ENCODE measurements around the gene FBXL7. TPM values are rescaled to one million over a fixed set of nuclear protein-coding genes. Genes with fewer than 3 reads are reported as not detected.

The FBXL7 gene
- polyA plus RNA-seq, 3 donors = not detected

GRCh38 chr5:15806613-15807012, 306.6 kb downstream of the FBXL7 start:
- no peaks in the 10 kb centered on the region for H3K4me1 ChIP-seq (ENCODE audit: control insufficient read depth in 1 of 2, insufficient read depth in 2 of 2, low read length in 2 of 2)
- no peaks in the 10 kb centered on the region for H4K20me1 ChIP-seq (ENCODE audit: insufficient read depth, low read length)
- DNase-seq = no peak
- Mint-ChIP-seq H3K36me3 (no peaks in the 10 kb centered on the region), H3K4me3 (no peak overlapping the region), H3K27me3 (ENCODE audit: low read depth in 3 of 3) (peaks cover 0 to 1% (median 0%) of the 10 kb centered on the region in 3 donors), H3K27ac (no peak overlapping the region), H3K4me1 (no peaks in the 10 kb centered on the region), H3K9me3 (peaks cover 2 to 35% (median 4%) of the 10 kb centered on the region in 7 donors)
- H3K9ac ChIP-seq (ENCODE audit: insufficient read depth, low read length, poor library complexity, severe bottlenecking) = no peak overlapping the region
- no peaks in the 10 kb centered on the region for H3K36me3 ChIP-seq (replicated peaks in 1 of 2; ENCODE audit: control insufficient read depth in 1 of 2, insufficient read depth in 2 of 2, low read length in 2 of 2)
- no peaks in the 10 kb centered on the region for H3K79me2 ChIP-seq (ENCODE audit: insufficient read depth, low read length)
- no peak overlapping the region for H3K27ac ChIP-seq (ENCODE audit: low read depth in 1 of 2, low read length in 2 of 2)
- 92% methylated on average over 7 of the region's 8 CpGs for WGBS (ENCODE audit: insufficient coverage)
- H2AFZ ChIP-seq (ENCODE audit: insufficient read depth, low read depth, low read length, poor library complexity, severe bottlenecking) = no peak overlapping the region
- no peaks in the 10 kb centered on the region for H3K27me3 ChIP-seq (ENCODE audit: control insufficient read depth in 2 of 2, insufficient read depth in 2 of 2, low read length in 2 of 2)
- no peak overlapping the region for H3K4me2 ChIP-seq (replicated peaks; ENCODE audit: extremely low read depth, low read length, poor library complexity, severe bottlenecking)
- no peak overlapping the region for H3K4me3 ChIP-seq (replicated peaks in 1 of 3; ENCODE audit: low read depth in 2 of 3, low read length in 3 of 3)
- intact Hi-C loops (cut with micrococcal nuclease) = no loop called here
- peaks cover 27 to 36% of the 10 kb centered on the region in 2 donors for H3K9me3 ChIP-seq (replicated peaks in 1 of 2; ENCODE audit: control insufficient read depth in 1 of 2, insufficient read depth in 1 of 2, low read length in 2 of 2)
- no peak for TF ChIP-seq CTCF (IDR thresholded peaks at IDR 0.05)

- no peak overlapping the region for H3K4me2 ChIP-seq (replicated peaks; ENCODE audit: extremely low read depth, low read length, poor library complexity, severe bottlenecking)
- intact Hi-C loops (cut with micrococcal nuclease) = no loop called here
- no peaks in the 10 kb centered on the region for H3K27me3 ChIP-seq (ENCODE audit: control insufficient read depth in 2 of 2, insufficient read depth in 2 of 2, low read length in 2 of 2)
- Mint-ChIP-seq H3K9me3 (peaks cover 0 to 37% (median 4%) of the 10 kb centered on the region in 7 donors), H3K4me3 (no peak overlapping the region), H3K4me1 (no peaks in the 10 kb centered on the region), H3K27me3 (ENCODE audit: low read depth in 3 of 3) (no peaks in the 10 kb centered on the region), H3K36me3 (no peaks in the 10 kb centered on the region), H3K27ac (no peak overlapping the region)
- TF ChIP-seq CTCF (IDR thresholded peaks at IDR 0.05) = no peak
- no peak overlapping the region for H2AFZ ChIP-seq (ENCODE audit: insufficient read depth, low read depth, low read length, poor library complexity, severe bottlenecking)
- no peaks in the 10 kb centered on the region for H3K36me3 ChIP-seq (replicated peaks in 1 of 2; ENCODE audit: control insufficient read depth in 1 of 2, insufficient read depth in 2 of 2, low read length in 2 of 2)
- peaks cover 27 to 33% of the 10 kb centered on the region in 2 donors for H3K9me3 ChIP-seq (replicated peaks in 1 of 2; ENCODE audit: control insufficient read depth in 1 of 2, insufficient read depth in 1 of 2, low read length in 2 of 2)
- DNase-seq = no peak
- no peaks in the 10 kb centered on the region for H3K79me2 ChIP-seq (ENCODE audit: insufficient read depth, low read length)
- no CpG with 5 or more reads among the region's 3 CpGs for WGBS (ENCODE audit: insufficient coverage)
- H3K9ac ChIP-seq (ENCODE audit: insufficient read depth, low read length, poor library complexity, severe bottlenecking) = no peak overlapping the region
- no peaks in the 10 kb centered on the region for H3K4me1 ChIP-seq (ENCODE audit: control insufficient read depth in 1 of 2, insufficient read depth in 2 of 2, low read length in 2 of 2)
- no peak overlapping the region for H3K27ac ChIP-seq (ENCODE audit: low read depth in 1 of 2, low read length in 2 of 2)
- H3K4me3 ChIP-seq (replicated peaks in 1 of 3; ENCODE audit: low read depth in 2 of 3, low read length in 3 of 3) = no peak overlapping the region
- H4K20me1 ChIP-seq (ENCODE audit: insufficient read depth, low read length) = no peaks in the 10 kb centered on the region
Observed at GRCh38 chr5:15807248-15807647, 307.3 kb downstream of the FBXL7 start.

All from CD14-positive monocyte (primary cell).